HG02943 (cell line): ENCODE results near the gene ONECUT2.
"Not testable (repeated sequence)": the region's sequence is repeated elsewhere in the genome, so short reads cannot be mapped to it uniquely, and the experiment has no call there.

Experiments used
- ATAC-seq: cut with Tn5 transposase; IDR thresholded peaks from one replicate; pipeline ENCODE4 v1.9.1; 2021; ENCODE audit warnings: mild to moderate bottlenecking, low read depth, moderate library complexity; ENCODE audit not compliant: unreplicated experiment

ONECUT2 gene

GRCh38 chr18:57519668-57520424 lies 84.7 kb downstream of the ONECUT2 start:
- ATAC-seq = no peak

GRCh38 chr18:57522348-57522747 lies 87.2 kb downstream of the ONECUT2 start:
- not testable (repeated sequence) for ATAC-seq

GRCh38 chr18:57523171-57523956 lies 88.2 kb downstream of the ONECUT2 start:
- peak; percentile 63 for ATAC-seq

GRCh38 chr18:57527556-57528229 lies 92.5 kb downstream of the ONECUT2 start:
- ATAC-seq = no peak

- ATAC-seq = no peak
Observed at GRCh38 chr18:57529151-57529550, 94.0 kb downstream of the ONECUT2 start.

GRCh38 chr18:57533006-57533867 lies 98.1 kb downstream of the ONECUT2 start:
- ATAC-seq = no peak

GRCh38 chr18:57533868-57534510 lies 98.8 kb downstream of the ONECUT2 start:
- no peak for ATAC-seq

GRCh38 chr18:57534511-57534909 lies 99.3 kb downstream of the ONECUT2 start:
- ATAC-seq = no peak

- no peak for ATAC-seq
Observed at GRCh38 chr18:57538614-57539013, 103.4 kb downstream of the ONECUT2 start.

GRCh38 chr18:57539702-57540101 lies 104.5 kb downstream of the ONECUT2 start:
- no peak for ATAC-seq
